PC-3 (cell line): Measurements from ENCODE around the gene GATAD2A. TPM values are rescaled to one million over a fixed set of nuclear protein-coding genes. Genes with fewer than 3 reads are reported as not detected.

ENCODE experiments used
- ATAC-seq: fragments of 200-7000 bp; cut with Tn5 transposase; 2 replicates; pipeline ENCODE4 v1.9.1; 2020; ENCODE audit warnings: mild to moderate bottlenecking, moderate library complexity
- BruUV-seq: library from RNA; stranded (reverse); fragments of 400-500 nt; replicated peaks from 2 replicates; lab custom pipeline; 2021; lab: Mats Ljungman, UMichigan
- CTCF ChIA-PET: fragments of 300-600 bp; sonication (Branson Sonifier 250); formaldehyde crosslinking; loops from one replicate; lab custom pipeline; 2022; ENCODE audit warnings: antibody characterized with exemption; lab: Charles Lee
- POLR2A ChIA-PET: fragments of 300-600 bp; sonication (Branson Sonifier 250); formaldehyde crosslinking; loops from one replicate; lab custom pipeline; 2022; ENCODE audit warnings: antibody characterized with exemption; ENCODE audit not compliant: unreplicated experiment; lab: Charles Lee
- DNase-seq: peaks from one replicate; pipeline ENCODE4 v3.0.0-alpha.2; 2015
- H2AFZ ChIP-seq: fragments of 300-600 bp; sonication (generic); 2 replicates; pipeline ENCODE4 v1.6.0; 2016; ENCODE audit warnings: antibody characterized with exemption, low read length
- H3F3A ChIP-seq: fragments of 300-600 bp; sonication (generic); one replicate; pipeline ENCODE4 v1.6.0; 2017; ENCODE audit warnings: antibody characterized with exemption, low read length, control low read depth, mild to moderate bottlenecking; ENCODE audit not compliant: unreplicated experiment
- H3K27ac ChIP-seq: fragments of 300-600 bp; sonication (generic); 2 replicates; pipeline ENCODE4 v1.5.1; 2016; ENCODE audit warnings: mild to moderate bottlenecking, low read length
- H3K27me3 ChIP-seq: fragments of 300-600 bp; sonication (generic); 2 replicates; pipeline ENCODE4 v1.6.1; 2016; ENCODE audit warnings: low read length, mixed read lengths
- H3K36me3 ChIP-seq: fragments of 300-600 bp; sonication (generic); 2 replicates; pipeline ENCODE4 v1.6.1; 2016; ENCODE audit warnings: low read depth, mixed run types, low read length, mixed read lengths
- H3K4me1 ChIP-seq: fragments of 300-600 bp; sonication (generic); 2 replicates; pipeline ENCODE4 v1.5.1; 2016; ENCODE audit warnings: low read length; ENCODE audit not compliant: insufficient read depth
- H3K4me2 ChIP-seq: fragments of 300-600 bp; sonication (generic); 2 replicates; pipeline ENCODE4 v1.6.0; 2016; ENCODE audit warnings: low read length
- H3K4me3 ChIP-seq: fragments of 300-600 bp; sonication (generic); 2 replicates; pipeline ENCODE4 v1.5.1; 2016; ENCODE audit warnings: mild to moderate bottlenecking, low read length, mixed read lengths
- H3K79me2 ChIP-seq: fragments of 300-600 bp; sonication (generic); 2 replicates; pipeline ENCODE4 v1.6.1; 2017; ENCODE audit warnings: low read length, mixed read lengths
- H3K9ac ChIP-seq: fragments of 300-600 bp; sonication (generic); 2 replicates; pipeline ENCODE4 v1.6.0; 2016; ENCODE audit warnings: mild to moderate bottlenecking, low read length
- H3K9me2 ChIP-seq: fragments of 300-600 bp; sonication (generic); replicated peaks from 2 replicates; pipeline ENCODE4 v1.6.1; 2016; ENCODE audit warnings: mixed run types, low read length, mixed read lengths
- H3K9me3 ChIP-seq: fragments of 300-600 bp; sonication (generic); 2 replicates; pipeline ENCODE4 v1.6.1; 2016; ENCODE audit warnings: low read length, mixed read lengths
- H4K20me1 ChIP-seq: fragments of 300-600 bp; sonication (generic); 2 replicates; pipeline ENCODE4 v1.6.1; 2016; ENCODE audit warnings: low read length, mixed read lengths
- EZH2 ChIP-seq: fragments of 300-600 bp; sonication (generic); IDR thresholded peaks from one replicate; pipeline ENCODE4 v1.6.1; 2017; ENCODE audit warnings: antibody characterized with exemption, mild to moderate bottlenecking, low read length; ENCODE audit not compliant: unreplicated experiment
- EZH2phosphoT487 ChIP-seq: fragments of 300-600 bp; sonication (generic); IDR thresholded peaks from 2 replicates; pipeline ENCODE4 v1.6.1; 2018; ENCODE audit warnings: mild to moderate bottlenecking, antibody characterized with exemption, low read length, borderline replicate concordance
- intact Hi-C: fragments of 100-400 bp; cut with micrococcal nuclease; formaldehyde crosslinking; loops from 2 replicates; pipeline ENCODE4 v1.9.0; 2023
- total RNA-seq: library from RNA; depleted of rRNA; stranded (reverse); fragments of >200 nt; gene quantifications from 2 replicates; pipeline ENCODE4 v1.2.3, GENCODE V29; 2014
- TF ChIP-seq, protein P1 (sequence below): fragments of 300-600 bp; sonication (generic); conservative IDR thresholded peaks from 2 replicates; pipeline ENCODE4 v1.5.1; 2017; ENCODE audit warnings: antibody characterized with exemption, low read depth, mild to moderate bottlenecking, low read length

The GATAD2A gene
- total RNA-seq, 1 experiment from 2014 or later = 104 TPM

DNA sequence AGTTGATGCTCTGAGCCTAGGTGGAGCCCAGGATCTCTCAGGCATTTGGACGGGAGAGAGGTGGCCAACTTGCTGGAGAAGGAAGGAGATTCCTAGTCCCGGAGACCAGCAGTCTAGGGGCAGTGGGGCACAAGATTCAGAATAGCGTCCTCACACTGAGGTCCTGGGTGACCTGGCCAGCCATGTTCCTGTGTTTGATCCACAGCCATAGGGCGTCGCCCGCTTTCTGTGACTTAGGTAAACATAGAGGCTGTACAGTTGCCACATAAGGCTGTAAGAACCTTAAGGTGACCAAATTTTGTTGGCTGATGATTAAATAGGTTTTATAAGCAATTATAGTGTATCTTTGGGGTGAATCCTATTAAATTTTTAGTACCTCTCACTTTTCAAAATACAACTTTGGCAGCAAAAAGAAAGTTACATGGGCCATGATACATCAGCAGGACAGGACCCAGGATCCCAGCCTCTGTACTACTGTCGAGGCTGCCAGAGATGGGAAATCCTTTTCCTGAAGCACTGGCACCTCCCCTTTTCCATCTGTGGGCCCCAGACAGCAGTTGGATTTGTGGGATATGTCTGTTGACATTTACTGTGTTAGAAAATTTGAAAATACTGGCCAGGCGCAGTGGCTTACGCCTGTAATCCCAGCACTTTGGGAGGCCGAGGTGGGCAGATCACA lies 72.4 kb downstream of the GATAD2A start:
- Histone ChIP-seq H3K27ac (no peak overlapping the region), H3K9me2 (no peaks in the 10 kb centered on the region), H3K9ac (no peak overlapping the region), H3K4me1 (peaks cover 21% of the 10 kb centered on the region), H3K27me3 (no peaks in the 10 kb centered on the region), H3K36me3 (peaks cover 18% of the 10 kb centered on the region), H3K4me3 (no peak overlapping the region), H4K20me1 (peaks cover 3% of the 10 kb centered on the region; the same call in 1 of the 2 replicates), H3K4me2 (no peak overlapping the region), H3K9me3 (no peaks in the 10 kb centered on the region), H2AFZ (no peak overlapping the region), H3F3A (no peaks in the 10 kb centered on the region), H3K79me2 (peaks cover 85% of the 10 kb centered on the region)
- no TSS peak for BruUV-seq
- CTCF ChIA-PET = no interaction called here
- TF ChIP-seq EZH2phosphoT487 = no peak
- no peak for TF ChIP-seq EZH2
- TF ChIP-seq, protein P1, sequence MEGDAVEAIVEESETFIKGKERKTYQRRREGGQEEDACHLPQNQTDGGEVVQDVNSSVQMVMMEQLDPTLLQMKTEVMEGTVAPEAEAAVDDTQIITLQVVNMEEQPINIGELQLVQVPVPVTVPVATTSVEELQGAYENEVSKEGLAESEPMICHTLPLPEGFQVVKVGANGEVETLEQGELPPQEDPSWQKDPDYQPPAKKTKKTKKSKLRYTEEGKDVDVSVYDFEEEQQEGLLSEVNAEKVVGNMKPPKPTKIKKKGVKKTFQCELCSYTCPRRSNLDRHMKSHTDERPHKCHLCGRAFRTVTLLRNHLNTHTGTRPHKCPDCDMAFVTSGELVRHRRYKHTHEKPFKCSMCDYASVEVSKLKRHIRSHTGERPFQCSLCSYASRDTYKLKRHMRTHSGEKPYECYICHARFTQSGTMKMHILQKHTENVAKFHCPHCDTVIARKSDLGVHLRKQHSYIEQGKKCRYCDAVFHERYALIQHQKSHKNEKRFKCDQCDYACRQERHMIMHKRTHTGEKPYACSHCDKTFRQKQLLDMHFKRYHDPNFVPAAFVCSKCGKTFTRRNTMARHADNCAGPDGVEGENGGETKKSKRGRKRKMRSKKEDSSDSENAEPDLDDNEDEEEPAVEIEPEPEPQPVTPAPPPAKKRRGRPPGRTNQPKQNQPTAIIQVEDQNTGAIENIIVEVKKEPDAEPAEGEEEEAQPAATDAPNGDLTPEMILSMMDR = no peak
- peak; percentile 66 for ATAC-seq
- DNase-seq = peak; percentile 39
- intact Hi-C loops = loop anchor here (5.0 kb wide), 1 partner anchor 116 kb away; no protein-coding TSS in a partner anchor
- POLR2A ChIA-PET = no interaction called here

DNA sequence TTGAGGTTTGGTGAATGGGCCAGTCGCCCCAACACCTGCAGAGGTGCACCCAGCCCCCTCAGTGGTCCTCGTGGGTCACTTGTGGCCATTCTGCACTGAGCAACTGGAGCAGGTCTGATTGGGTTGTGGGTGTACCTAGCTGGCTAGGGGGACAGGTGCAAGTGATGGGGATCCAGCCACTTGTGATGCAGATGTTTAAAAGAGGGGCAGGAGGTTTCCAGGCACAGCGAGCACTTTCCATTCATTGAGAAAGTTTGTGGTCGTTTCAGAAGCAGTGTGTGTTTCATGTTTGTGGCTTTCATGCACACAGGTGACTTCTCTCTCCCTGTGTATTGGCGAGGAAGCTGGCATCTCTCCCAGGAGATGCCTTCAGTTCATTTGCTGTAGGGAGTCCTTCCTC lies 75.2 kb downstream of the GATAD2A start:
- CTCF ChIA-PET = no interaction called here
- ATAC-seq = no peak

DNA sequence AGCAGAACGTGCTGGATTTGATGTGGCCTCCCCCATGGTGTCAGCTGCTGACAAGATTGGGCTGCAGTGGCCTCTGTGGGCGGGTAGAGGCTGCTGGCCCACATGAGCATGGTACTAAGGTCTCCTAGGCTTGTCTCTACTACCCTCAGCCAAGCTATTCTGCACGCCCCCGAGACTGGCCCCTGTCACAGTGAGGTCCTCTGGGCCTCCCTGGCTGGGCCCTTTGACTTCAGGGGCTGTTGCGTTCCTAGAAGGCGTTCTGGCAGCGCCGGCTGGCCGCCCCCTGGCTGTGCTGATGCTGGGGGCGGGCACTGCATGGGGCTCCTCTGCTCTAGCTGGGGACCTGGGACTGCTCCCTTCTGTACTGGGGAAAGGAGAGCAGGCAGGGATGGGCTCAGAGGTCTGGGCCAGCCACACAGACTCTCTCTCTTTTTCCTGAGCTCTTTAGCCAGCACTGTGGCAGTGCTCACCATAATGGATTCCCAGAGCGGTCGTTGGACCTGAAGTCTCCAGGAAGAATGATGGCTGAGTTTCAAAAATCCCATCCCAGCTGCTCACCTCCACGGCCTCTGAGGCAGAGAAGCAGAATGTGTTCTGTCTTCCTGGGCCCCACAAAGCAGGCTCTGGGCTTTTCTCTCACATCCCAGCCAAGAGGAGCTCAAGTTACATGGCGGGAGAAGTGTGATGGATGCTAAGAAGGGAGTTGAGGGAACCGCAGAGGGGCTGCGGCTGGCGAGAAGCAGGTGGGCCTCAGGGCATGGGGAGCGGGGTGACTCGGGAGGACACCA lies 77.5 kb downstream of the GATAD2A start:
- Histone ChIP-seq H3K79me2 (peaks cover 49% of the 10 kb centered on the region), H3K9me2 (no peaks in the 10 kb centered on the region), H2AFZ (no peak overlapping the region), H3K27ac (no peak overlapping the region), H3K4me1 (peaks cover under 1% of the 10 kb centered on the region; the same call in 1 of the 2 replicates), H3K4me3 (no peak overlapping the region), H4K20me1 (no peaks in the 10 kb centered on the region; the same call in 1 of the 2 replicates), H3K9ac (no peak overlapping the region), H3K36me3 (peaks cover 12% of the 10 kb centered on the region), H3K9me3 (no peaks in the 10 kb centered on the region), H3K4me2 (no peak overlapping the region), H3F3A (no peaks in the 10 kb centered on the region), H3K27me3 (no peaks in the 10 kb centered on the region)
- intact Hi-C loops = no loop called here
- POLR2A ChIA-PET = interaction anchor here (0.5 kb wide), 1 partner anchor 40 kb away, joined by 5 read pairs; no protein-coding TSS in a partner anchor
- CTCF ChIA-PET = no interaction called here
- TF ChIP-seq EZH2 (no peak), EZH2phosphoT487 (no peak)
- TF ChIP-seq, protein P1 = no peak
- DNase-seq (no peak), ATAC-seq (no peak)
- no TSS peak for BruUV-seq

More for the DNA sequence above, 75.2 kb downstream of the GATAD2A start:
- Histone ChIP-seq H3K9me2 (no peaks in the 10 kb centered on the region), H3K4me1 (peaks cover 10% of the 10 kb centered on the region), H3F3A (no peaks in the 10 kb centered on the region), H3K79me2 (peaks cover 70% of the 10 kb centered on the region), H3K36me3 (peaks cover 9% of the 10 kb centered on the region; the same call in 1 of the 2 replicates), H3K4me3 (no peak overlapping the region), H3K27ac (no peak overlapping the region), H3K4me2 (no peak overlapping the region), H3K9me3 (no peaks in the 10 kb centered on the region), H4K20me1 (peaks cover 1% of the 10 kb centered on the region; the same call in 1 of the 2 replicates), H3K9ac (no peak overlapping the region), H2AFZ (no peak overlapping the region), H3K27me3 (no peaks in the 10 kb centered on the region)
- TF ChIP-seq EZH2 (no peak), EZH2phosphoT487 (no peak)
- intact Hi-C loops = no loop called here
- POLR2A ChIA-PET = no interaction called here
- BruUV-seq = no TSS peak
- DNase-seq = no peak
